Activated CD8-positive, alpha-beta memory T cell treated with anti-CD3 and anti-CD28 coated beads for 4 hours (primary cell): ENCODE data around the gene GNAL.
A peak's percentile ranks its signal among the peaks of the same experiment; 100 is the strongest.
"Not testable (repeated sequence)": the region's sequence is repeated elsewhere in the genome, so short reads cannot be mapped to it uniquely, and the experiment has no call there.

Experiments used
- DNase-seq, 2 donors: peaks; one replicate each; pipeline ENCODE4 v3.0.0-alpha.2; 2020; ENCODE audit warnings: low read depth in 2 of 2

GNAL gene

GRCh38 chr18:11688972-11689668 lies at the start of gene GNAL:
GNAL (plus strand) TSS chr18:11689264; CDS start chr18:11689564, 300 bp downstream.
- peak in 1 of 2 donors; percentile 2 for DNase-seq

- DNase-seq, result not testable (repeated sequence)
Measured at GRCh38 chr18:11647310-11647709, 41.8 kb upstream of the GNAL start.

- not testable (repeated sequence) for DNase-seq
Measured at GRCh38 chr18:11647804-11648203, 41.3 kb upstream of the GNAL start.

GRCh38 chr18:11649839-11650238 lies 39.2 kb upstream of the GNAL start:
- no peak for DNase-seq

- no peak for DNase-seq
Measured at GRCh38 chr18:11651899-11652298, 37.2 kb upstream of the GNAL start.

- no peak for DNase-seq
Measured at GRCh38 chr18:11653521-11653920, 35.5 kb upstream of the GNAL start.

GRCh38 chr18:11654736-11655605 lies 34.1 kb upstream of the GNAL start:
- peak in 1 of 2 donors; percentile 3 for DNase-seq

GRCh38 chr18:11655606-11655932 lies 33.5 kb upstream of the GNAL start:
- DNase-seq, result no peak

- DNase-seq, result no peak
Measured at GRCh38 chr18:11657152-11657551, 31.9 kb upstream of the GNAL start.

GRCh38 chr18:11657554-11657953 lies 31.5 kb upstream of the GNAL start:
- DNase-seq, result no peak

GRCh38 chr18:11658019-11658418 lies 31.0 kb upstream of the GNAL start:
- no peak for DNase-seq

GRCh38 chr18:11658989-11659388 lies 30.1 kb upstream of the GNAL start:
- DNase-seq, result no peak

GRCh38 chr18:11660691-11661090 lies 28.4 kb upstream of the GNAL start:
- DNase-seq, result no peak

GRCh38 chr18:11661430-11661829 lies 27.6 kb upstream of the GNAL start:
- no peak for DNase-seq

GRCh38 chr18:11663439-11664029 lies 25.5 kb upstream of the GNAL start:
- DNase-seq, result no peak

GRCh38 chr18:11664286-11664685 lies 24.8 kb upstream of the GNAL start:
- DNase-seq, result no peak

GRCh38 chr18:11665146-11665545 lies 23.9 kb upstream of the GNAL start:
- no peak for DNase-seq

GRCh38 chr18:11665587-11665986 lies 23.5 kb upstream of the GNAL start:
- no peak for DNase-seq

- DNase-seq, result no peak
Measured at GRCh38 chr18:11666176-11666575, 22.9 kb upstream of the GNAL start.

- no peak for DNase-seq
Measured at GRCh38 chr18:11666831-11667230, 22.2 kb upstream of the GNAL start.

GRCh38 chr18:11667578-11667977 lies 21.5 kb upstream of the GNAL start:
- DNase-seq, result no peak

- DNase-seq, result no peak
Measured at GRCh38 chr18:11668441-11669169, 20.5 kb upstream of the GNAL start.
